ENCODE measurements around the gene CPVL.

Gene CPVL

GRCh38 chr7:28998105-28998504 lies 148.2 kb downstream of the CPVL start:
- peak; percentile 16 for DNase-seq

GRCh38 chr7:28996836-28997235 lies 149.5 kb downstream of the CPVL start:
- DNase-seq: no peak

- DNase-seq: no peak
Observed at GRCh38 chr7:28993371-28993770, 153.0 kb downstream of the CPVL start.

- DNase-seq: no peak
Observed at GRCh38 chr7:28992798-28993197, 153.5 kb downstream of the CPVL start.

- no peak for DNase-seq
Observed at GRCh38 chr7:28990200-28990960, 156.0 kb downstream of the CPVL start.

- no peak for DNase-seq
Observed at GRCh38 chr7:28989211-28989980, 156.9 kb downstream of the CPVL start.

- DNase-seq: no peak
Observed at GRCh38 chr7:28988810-28989209, 157.5 kb downstream of the CPVL start.

- no peak for DNase-seq
Observed at GRCh38 chr7:28988091-28988490, 158.2 kb downstream of the CPVL start.

- DNase-seq: no peak
Observed at GRCh38 chr7:28986765-28987110, 159.6 kb downstream of the CPVL start.

- DNase-seq: no peak
Observed at GRCh38 chr7:28986028-28986764, 160.1 kb downstream of the CPVL start.

- DNase-seq: no peak
Observed at GRCh38 chr7:28984631-28985030, 161.7 kb downstream of the CPVL start.

- no peak for DNase-seq
Observed at GRCh38 chr7:28984217-28984616, 162.1 kb downstream of the CPVL start.

- no peak for DNase-seq
Observed at GRCh38 chr7:28983396-28984190, 162.7 kb downstream of the CPVL start.

- DNase-seq: no peak
Observed at GRCh38 chr7:28981161-28981465, 165.2 kb downstream of the CPVL start.

GRCh38 chr7:28980451-28981160 lies 165.7 kb downstream of the CPVL start:
- DNase-seq: no peak

GRCh38 chr7:28979776-28980175 lies 166.6 kb downstream of the CPVL start:
- no peak for DNase-seq

GRCh38 chr7:28977881-28978280 lies 168.5 kb downstream of the CPVL start:
- DNase-seq: no peak

GRCh38 chr7:28976022-28976421 lies 170.3 kb downstream of the CPVL start:
- no peak for DNase-seq

GRCh38 chr7:28973591-28973990 lies 172.7 kb downstream of the CPVL start:
- DNase-seq: no peak

GRCh38 chr7:28964056-28964455 lies 182.3 kb downstream of the CPVL start:
- no peak for DNase-seq

GRCh38 chr7:28961972-28962371 lies 184.4 kb downstream of the CPVL start:
- DNase-seq: no peak

- DNase-seq: no peak
Observed at GRCh38 chr7:28960071-28960840, 186.1 kb downstream of the CPVL start.

All from NCI-H187 treated with DMSO at 0.1 percent for 48 hours (cell line).